Measurements from ENCODE around the gene EDARADD. TPM values are rescaled to one million over a fixed set of nuclear protein-coding genes. Genes with fewer than 3 reads are reported as not detected.

The EDARADD gene
- total RNA-seq, 2 donors from 2014 or later = 0.95 to 4.0 TPM

Other genes starting within 250 kb of the EDARADD start
- gene ERO1B, start 112.3 kb upstream of the EDARADD start, total RNA-seq = 1 to 10 TPM; 4.0 to 4.2 TPM
- gene LGALS8, start 129.7 kb downstream of the EDARADD start, total RNA-seq = 100 to 1,000 TPM; 114 to 253 TPM
- 10 to 100 TPM; 37.8 to 85.9 TPM for gene HEATR1, start 210.2 kb downstream of the EDARADD start, total RNA-seq

Measured in activated T-helper 17 cell treated with anti-CD3 and anti-CD28 coated beads, Interleukin-2, amount 50 U/mL, for 72 hours (primary cell).